HEK293T (cell line): Measurements from ENCODE around the gene FXYD7.

ENCODE experiments used
- FOXM1 ChIP-seq: fragments of 450-650 bp; IDR thresholded peaks from 2 replicates; pipeline ENCODE4 v1.6.1; 2017; ENCODE audit warnings: mild to moderate bottlenecking, borderline replicate concordance
- L3MBTL2 ChIP-seq: fragments of 450-650 bp; conservative IDR thresholded peaks from 2 replicates; pipeline ENCODE4 v1.6.1; 2016; ENCODE audit warnings: mild to moderate bottlenecking
- SP1 ChIP-seq: fragments of 450-650 bp; IDR thresholded peaks from 2 replicates; pipeline ENCODE4 v1.6.1; 2017
- TARDBP ChIP-seq: fragments of 450-650 bp; IDR thresholded peaks from 2 replicates; pipeline ENCODE4 v1.6.1; 2016

- TF ChIP-seq L3MBTL2 = no peak
- TF ChIP-seq FOXM1 = no peak
- TF ChIP-seq SP1 = no peak
- no peak for TF ChIP-seq TARDBP
Measured at GRCh38 chr19:35178701-35179100, 35.6 kb downstream of the FXYD7 start.
